GM23338 (cell line): ENCODE data around the gene TRMT5. TPM values are rescaled to one million over a fixed set of nuclear protein-coding genes. Genes with fewer than 3 reads are reported as not detected.

Experiments
- ATAC-seq: fragments of 200-7000 bp; cut with Tn5 transposase; 3 replicates; pipeline ENCODE4 v1.9.1; 2020
- DNase-seq: peaks from one replicate; pipeline ENCODE4 v3.0.0-alpha.2; 2015; ENCODE audit warnings: low spot score
- H2AFZ ChIP-seq: fragments of 200-600 bp; sonication (generic); 2 replicates; pipeline ENCODE4 v1.8.0; 2016; ENCODE audit warnings: antibody characterized with exemption, mild to moderate bottlenecking, moderate library complexity
- H3F3A ChIP-seq: fragments of 200-600 bp; sonication (generic); replicated peaks from 2 replicates; pipeline ENCODE4 v1.8.0; 2017; ENCODE audit warnings: antibody characterized with exemption, mixed run types, low read depth
- H3K27ac ChIP-seq: fragments of 200-600 bp; sonication (generic); 2 replicates; pipeline ENCODE4 v1.6.1; 2016; ENCODE audit warnings: low read depth
- H3K27me3 ChIP-seq: fragments of 200-600 bp; sonication (generic); 2 replicates; pipeline ENCODE4 v1.8.0; 2016; ENCODE audit warnings: mild to moderate bottlenecking, mixed run types, moderate library complexity; ENCODE audit not compliant: insufficient read depth
- H3K36me3 ChIP-seq: fragments of 200-600 bp; sonication (generic); 2 replicates; pipeline ENCODE4 v1.8.0; 2016; ENCODE audit warnings: mild to moderate bottlenecking; ENCODE audit not compliant: insufficient read depth
- H3K4me1 ChIP-seq: fragments of 200-600 bp; sonication (generic); 2 replicates; pipeline ENCODE4 v1.8.0; 2016; ENCODE audit warnings: mild to moderate bottlenecking, moderate library complexity; ENCODE audit not compliant: insufficient read depth
- H3K4me2 ChIP-seq: fragments of 200-600 bp; sonication (generic); 2 replicates; pipeline ENCODE4 v1.7.1; 2017; ENCODE audit warnings: mixed run types
- H3K4me3 ChIP-seq: fragments of 200-600 bp; sonication (generic); 2 replicates; pipeline ENCODE4 v1.6.1; 2016; ENCODE audit warnings: mixed run types
- H3K79me2 ChIP-seq: fragments of 200-600 bp; sonication (generic); replicated peaks from 2 replicates; pipeline ENCODE4 v1.8.0; 2017; ENCODE audit warnings: mild to moderate bottlenecking; ENCODE audit not compliant: insufficient read depth
- H3K9me2 ChIP-seq: fragments of 200-600 bp; sonication (generic); 2 replicates; pipeline ENCODE4 v1.8.0; 2017; ENCODE audit not compliant: insufficient read depth
- H4K20me1 ChIP-seq: fragments of 200-600 bp; sonication (generic); replicated peaks from 2 replicates; pipeline ENCODE4 v1.8.0; 2017; ENCODE audit warnings: mild to moderate bottlenecking; ENCODE audit not compliant: insufficient read depth
- H3K27ac Mint-ChIP-seq: 2 replicates; pipeline ENCODE4 v1.8.0; 2020; ENCODE audit warnings: inconsistent platforms, mild to moderate bottlenecking, moderate library complexity, mixed read lengths
- H3K27me3 Mint-ChIP-seq: 3 replicates; pipeline ENCODE4 v1.8.0; 2022; ENCODE audit warnings: low read depth, mild to moderate bottlenecking, moderate library complexity, mixed read lengths, inconsistent platforms; ENCODE audit not compliant: insufficient read depth, poor library complexity
- H3K36me3 Mint-ChIP-seq: 3 replicates; pipeline ENCODE4 v1.8.0; 2021; ENCODE audit warnings: low read depth, mild to moderate bottlenecking, inconsistent platforms, moderate library complexity, mixed read lengths
- H3K4me1 Mint-ChIP-seq: 3 replicates; pipeline ENCODE4 v1.8.0; 2020; ENCODE audit warnings: mild to moderate bottlenecking, inconsistent platforms, mixed read lengths
- H3K4me3 Mint-ChIP-seq: 3 replicates; pipeline ENCODE4 v1.8.0; 2021; ENCODE audit warnings: moderate library complexity, mild to moderate bottlenecking, inconsistent platforms, mixed read lengths
- H3K9me3 Mint-ChIP-seq: 3 replicates; pipeline ENCODE4 v1.8.0; 2020; ENCODE audit warnings: moderate library complexity, mild to moderate bottlenecking, inconsistent platforms, mixed read lengths
- EZH2phosphoT487 ChIP-seq: fragments of 200-600 bp; sonication (generic); IDR thresholded peaks from one replicate; pipeline ENCODE4 v1.8.1; 2018; ENCODE audit warnings: antibody characterized with exemption; ENCODE audit not compliant: unreplicated experiment
- JUNB ChIP-seq: IDR thresholded peaks from one replicate; pipeline ENCODE4 v1.6.1; 2016; ENCODE audit warnings: antibody characterized with exemption; ENCODE audit not compliant: unreplicated experiment
- NANOG ChIP-seq: IDR thresholded peaks from 2 replicates; pipeline ENCODE4 v1.6.1; 2016; ENCODE audit warnings: antibody characterized with exemption, borderline replicate concordance
- STAT1 ChIP-seq: IDR thresholded peaks from one replicate; pipeline ENCODE4 v1.6.1; 2016; ENCODE audit warnings: antibody characterized with exemption; ENCODE audit not compliant: unreplicated experiment
- ZNF114 ChIP-seq: fragments of 250-450 bp; sonication (Bioruptor Pico); IDR thresholded peaks from 2 replicates; pipeline ENCODE4 v1.5.0; 2020; ENCODE audit warnings: mild to moderate bottlenecking, moderate library complexity
- ZNF462 ChIP-seq: fragments of 250-450 bp; sonication (Bioruptor Pico); IDR thresholded peaks from 2 replicates; pipeline ENCODE4 v1.5.0; 2020; ENCODE audit warnings: mild to moderate bottlenecking, moderate library complexity
- polyA plus RNA-seq: library from polyadenylated mRNA; unstranded; fragments of >200 nt; fragmentation: Nextera tagmentation; extraction: Ambion mirVana; gene quantifications from 2 replicates; pipeline ENCODE4 v1.2.1, GENCODE V29; 2016
- total RNA-seq: library from RNA; depleted of rRNA; stranded (reverse); fragments of >200 nt; shearing (Covaris generic); gene quantifications from 2 replicates; pipeline ENCODE4 v1.2.3, GENCODE V29; 2014
- TF ChIP-seq, protein P1 (sequence below): IDR thresholded peaks from 2 replicates; pipeline ENCODE4 v1.6.1; 2016; ENCODE audit warnings: antibody characterized with exemption

TRMT5 gene
- total and polyA plus RNA-seq, 2 experiments from 2014 or later = 9.8 to 18.4 TPM

DNA sequence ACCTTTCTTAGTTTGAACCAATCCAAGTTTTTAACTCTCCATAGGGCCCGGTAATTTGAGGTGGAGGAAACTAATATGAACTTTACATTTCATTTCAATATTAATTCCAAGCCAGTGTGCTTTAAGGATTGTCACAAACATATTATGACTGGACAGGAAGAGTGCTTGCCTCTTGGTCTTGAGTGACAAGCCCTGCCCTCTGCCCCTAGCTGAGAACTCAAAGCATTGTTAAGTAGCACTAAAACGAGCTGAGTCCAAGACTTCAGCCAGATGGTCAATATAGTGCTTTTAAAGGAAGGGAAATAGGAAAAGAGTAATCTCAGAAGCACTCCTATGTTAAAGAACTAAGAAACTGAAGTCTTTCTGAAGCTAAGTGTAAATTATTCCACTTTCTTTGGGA is 17.1 kb downstream of the TRMT5 start (continued):
- no peak for TF ChIP-seq JUNB
- TF ChIP-seq EZH2phosphoT487 = no peak
- TF ChIP-seq, protein P1, sequence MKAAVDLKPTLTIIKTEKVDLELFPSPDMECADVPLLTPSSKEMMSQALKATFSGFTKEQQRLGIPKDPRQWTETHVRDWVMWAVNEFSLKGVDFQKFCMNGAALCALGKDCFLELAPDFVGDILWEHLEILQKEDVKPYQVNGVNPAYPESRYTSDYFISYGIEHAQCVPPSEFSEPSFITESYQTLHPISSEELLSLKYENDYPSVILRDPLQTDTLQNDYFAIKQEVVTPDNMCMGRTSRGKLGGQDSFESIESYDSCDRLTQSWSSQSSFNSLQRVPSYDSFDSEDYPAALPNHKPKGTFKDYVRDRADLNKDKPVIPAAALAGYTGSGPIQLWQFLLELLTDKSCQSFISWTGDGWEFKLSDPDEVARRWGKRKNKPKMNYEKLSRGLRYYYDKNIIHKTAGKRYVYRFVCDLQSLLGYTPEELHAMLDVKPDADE = no peak

DNA sequence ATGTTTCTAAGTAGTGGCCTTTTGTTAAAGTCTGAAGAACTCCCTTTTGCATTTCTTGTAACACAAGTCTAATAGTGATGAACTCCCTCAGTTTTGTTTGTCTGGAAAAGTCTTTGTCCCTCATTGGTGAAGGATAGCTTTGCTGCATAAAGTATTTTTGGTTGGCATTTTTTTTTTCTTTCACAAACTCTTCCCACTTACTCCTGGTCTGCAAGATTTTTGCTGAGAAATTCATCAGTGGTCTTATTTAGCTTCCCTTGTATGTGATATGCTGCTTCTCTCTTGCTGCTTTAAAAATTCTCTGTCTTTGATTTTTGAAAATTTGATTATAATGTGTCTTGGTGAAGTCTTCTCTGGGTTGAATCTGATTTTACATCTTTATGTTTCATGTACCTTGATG is 22.7 kb downstream of the TRMT5 start:
- Mint-ChIP-seq H3K27me3 (no peaks in the 10 kb centered on the region), H3K4me1 (no peaks in the 10 kb centered on the region; the same call in 2 of the 3 replicates), H3K9me3 (peaks cover 39% of the 10 kb centered on the region), H3K4me3 (no peak overlapping the region), H3K27ac (no peak overlapping the region), H3K36me3 (peaks cover 43% of the 10 kb centered on the region)
- Histone ChIP-seq H3K4me1 (no peaks in the 10 kb centered on the region), H3K27ac (no peak overlapping the region), H3K4me3 (no peak overlapping the region), H3K36me3 (peaks cover 3% of the 10 kb centered on the region; the same call in 1 of the 2 replicates), H3K4me2 (no peak overlapping the region), H2AFZ (no peak overlapping the region), H3K79me2 (peaks cover 4% of the 10 kb centered on the region), H3F3A (no peaks in the 10 kb centered on the region), H4K20me1 (no peaks in the 10 kb centered on the region), H3K27me3 (no peaks in the 10 kb centered on the region), H3K9me2 (no peaks in the 10 kb centered on the region)
- ATAC-seq = no peak
- TF ChIP-seq STAT1 = no peak
- TF ChIP-seq NANOG = no peak
- TF ChIP-seq JUNB = no peak
- TF ChIP-seq ZNF462 (CRISPR knock-in tag) = no peak
- no peak for TF ChIP-seq ZNF114 (CRISPR knock-in tag)
- DNase-seq = no peak
